T-cell (primary cell): ENCODE data around the gene OPN3. TPM values are rescaled to one million over a fixed set of nuclear protein-coding genes. Genes with fewer than 3 reads are reported as not detected.

Experiments used
- ATAC-seq, 4 experiments: fragments of 200-7000 bp in 3 of 4; fragments of 150-1000 bp in 1 of 4; cut with Tn5 transposase; replicated peaks in 1 of 4; 1 replicate in 3 of 4; 2 replicates in 1 of 4; pipeline ENCODE4 v1.10.0; 2021; ENCODE audit warnings: moderate library complexity in 3 of 4, mild to moderate bottlenecking in 2 of 4, moderate number of reproducible peaks in 1 of 4
- CTCF ChIA-PET, 2 donors: fragments of 300-600 bp; sonication (Branson Sonifier 250); formaldehyde crosslinking; loops; one replicate each; lab custom pipeline; 2022; ENCODE audit warnings: antibody characterized with exemption in 2 of 2; lab: Charles Lee
- POLR2A ChIA-PET, 2 donors: fragments of 300-600 bp; sonication (Branson Sonifier 250); formaldehyde crosslinking; loops; one replicate each; lab custom pipeline; 2022; ENCODE audit warnings: antibody characterized with exemption in 2 of 2; lab: Charles Lee
- DNase-seq, 35 experiments: peaks; one replicate each; pipeline versions ENCODE4 v3.0.0 to v3.0.0-alpha.2; 2013 to 2023
- H3K27ac ChIP-seq: one replicate; pipeline ENCODE4 v1.5.1; 2013; ENCODE audit warnings: low read length
- H3K27me3 ChIP-seq, 2 experiments: replicated peaks in 1 of 2; 1 replicate in 1 of 2; 2 replicates in 1 of 2; pipeline versions ENCODE4 v1.6.1 to v1.7.0; 2013; ENCODE audit warnings: low read length in 1 of 2, mixed read lengths in 1 of 2; ENCODE audit not compliant: control insufficient read depth in 2 of 2, insufficient read depth in 2 of 2; ENCODE audit errors: extremely low read depth in 1 of 2
- H3K36me3 ChIP-seq, 2 donors: 1 replicate in 1 of 2; 2 replicates in 1 of 2; pipeline versions ENCODE4 v1.6.1 to v1.7.0; 2013; ENCODE audit warnings: low read length in 1 of 2; ENCODE audit not compliant: control insufficient read depth in 2 of 2, insufficient read depth in 1 of 2; ENCODE audit errors: extremely low read depth in 1 of 2
- H3K4me1 ChIP-seq, 2 experiments: 1 replicate in 1 of 2; 2 replicates in 1 of 2; pipeline versions ENCODE4 v1.6.1 to v1.7.0; 2013; ENCODE audit warnings: low read length in 2 of 2, mixed read lengths in 1 of 2; ENCODE audit not compliant: insufficient read depth in 2 of 2, control insufficient read depth in 1 of 2; ENCODE audit errors: extremely low read depth in 1 of 2
- H3K4me3 ChIP-seq, 2 donors: 1 replicate in 1 of 2; 2 replicates in 1 of 2; pipeline versions ENCODE4 v1.5.1 to v1.7.0; 2013; ENCODE audit warnings: mild to moderate bottlenecking in 2 of 2, low read length in 1 of 2, moderate library complexity in 1 of 2; ENCODE audit not compliant: control insufficient read depth in 1 of 2; ENCODE audit errors: extremely low read depth in 1 of 2
- H3K9me3 ChIP-seq: 2 replicates; pipeline ENCODE4 v1.7.0; 2013
- H3K27ac Mint-ChIP-seq, 2 donors: one replicate each; pipeline ENCODE4 v1.8.0; 2020 to 2021; ENCODE audit warnings: mild to moderate bottlenecking in 2 of 2, mixed read lengths in 2 of 2
- H3K27me3 Mint-ChIP-seq, 2 donors: one replicate each; pipeline ENCODE4 v1.8.0; 2021 to 2022; ENCODE audit warnings: mixed read lengths in 2 of 2
- H3K36me3 Mint-ChIP-seq: one replicate; pipeline ENCODE4 v1.8.0; 2021; ENCODE audit warnings: mixed read lengths
- H3K4me1 Mint-ChIP-seq, 3 donors: one replicate each; pipeline ENCODE4 v1.8.0; 2020 to 2022; ENCODE audit warnings: mixed read lengths in 3 of 3, mild to moderate bottlenecking in 1 of 3
- H3K4me3 Mint-ChIP-seq, 3 donors: one replicate each; pipeline ENCODE4 v1.8.0; 2020 to 2022; ENCODE audit warnings: mild to moderate bottlenecking in 3 of 3, mixed read lengths in 3 of 3, moderate library complexity in 3 of 3
- H3K9me3 Mint-ChIP-seq, 3 donors: one replicate each; pipeline ENCODE4 v1.8.0; 2020 to 2022; ENCODE audit warnings: mixed read lengths in 3 of 3
- WGBS: methylation state at CpG from one replicate; pipeline ENCODE4 v1.1.5; 2013; ENCODE audit warnings: missing lambda C conversion rate; ENCODE audit not compliant: insufficient coverage; 5-methylcytosine and 5-hydroxymethylcytosine counted together
- total RNA-seq, 35 experiments: library from RNA in 6 of 35; stranded (reverse) in 6 of 35; fragments of 120-200 nt in 1 of 35; gene quantifications; one replicate each; pipeline versions ENCODE4 v1.2.1 to v1.2.4 and lab custom pipeline; 2013 to 2026

Gene OPN3
- total RNA-seq, 5 donors from 2014 or later (not counting 1 experiment from before 2014, with no cell fraction given), result 4.1 to 8.8 (median 7.3) TPM

DNA sequence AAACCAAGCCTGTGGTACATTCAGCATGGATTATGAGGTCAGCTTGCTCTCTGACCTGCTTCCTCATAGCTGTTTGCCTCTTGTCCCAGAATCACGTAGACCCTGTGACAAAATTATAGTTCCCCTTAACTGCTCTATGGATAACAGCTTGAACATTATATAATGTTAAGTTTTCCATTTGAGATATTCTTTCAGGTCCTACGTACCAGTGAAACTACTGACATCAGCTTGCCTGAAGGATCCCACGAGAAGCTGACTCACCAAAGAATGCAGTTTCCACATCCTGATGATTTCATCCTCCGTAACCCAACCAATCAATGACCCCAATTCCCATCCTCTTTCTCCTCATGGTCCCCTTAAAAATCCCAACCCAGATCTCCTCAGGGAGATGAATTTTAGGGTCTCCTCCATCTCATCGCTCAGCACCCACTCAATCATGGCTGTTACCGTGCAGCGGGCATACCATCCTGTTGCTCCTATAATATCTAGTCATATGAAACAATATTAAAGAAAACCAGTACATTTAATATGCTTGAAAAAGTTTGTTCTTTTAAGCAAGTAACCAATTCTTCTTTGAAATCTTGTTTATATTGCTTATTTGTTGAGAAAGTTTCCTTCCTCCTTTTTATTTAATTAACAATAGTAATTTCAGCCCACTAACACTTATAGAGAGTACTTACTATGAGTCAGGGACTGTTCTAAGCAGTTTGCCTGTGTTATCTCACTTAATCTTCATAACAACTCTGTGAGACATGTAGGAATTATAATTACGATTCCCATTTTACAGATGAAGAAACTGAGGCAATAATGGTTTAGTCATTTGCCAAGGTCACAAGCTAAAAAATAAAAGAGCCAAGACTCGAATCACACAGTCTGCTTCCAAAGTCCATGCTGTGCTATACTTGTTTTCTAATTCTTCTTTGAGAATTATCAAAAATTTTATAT lies 27.4 kb downstream of the OPN3 start:
- DNase-seq (no peak), ATAC-seq (no peak)
- WGBS, result 24% methylated on average over 2 of the region's 9 CpGs
- no peaks in the 10 kb centered on the region for H3K4me1 Mint-ChIP-seq
- H3K27me3 Mint-ChIP-seq, result no peaks in the 10 kb centered on the region
- no peaks in the 10 kb centered on the region for H3K9me3 Mint-ChIP-seq
- Histone ChIP-seq H3K9me3 (no peaks in the 10 kb centered on the region), H3K4me3 (no peak overlapping the region), H3K4me1 (peaks cover 0 to 2% of the 10 kb centered on the region in 2 experiments), H3K36me3 (no peaks in the 10 kb centered on the region), H3K27me3 (no peaks in the 10 kb centered on the region), H3K27ac (no peak overlapping the region)
- ChIA-PET POLR2A (interaction anchor here in 1 of 2 donors (0.6 kb wide), 1 partner anchor 28 kb away, joined by 3 read pairs; no protein-coding TSS in a partner anchor), CTCF (interaction anchor here (0.6 to 3.7 kb wide), 7 partner anchors 9 to 1692 kb away, joined by 3 to 65 read pairs (median 5); no protein-coding TSS in a partner anchor)
- H3K4me3 Mint-ChIP-seq, result no peak overlapping the region
- H3K27ac Mint-ChIP-seq, result no peak overlapping the region
- H3K36me3 Mint-ChIP-seq, result no peaks in the 10 kb centered on the region

DNA sequence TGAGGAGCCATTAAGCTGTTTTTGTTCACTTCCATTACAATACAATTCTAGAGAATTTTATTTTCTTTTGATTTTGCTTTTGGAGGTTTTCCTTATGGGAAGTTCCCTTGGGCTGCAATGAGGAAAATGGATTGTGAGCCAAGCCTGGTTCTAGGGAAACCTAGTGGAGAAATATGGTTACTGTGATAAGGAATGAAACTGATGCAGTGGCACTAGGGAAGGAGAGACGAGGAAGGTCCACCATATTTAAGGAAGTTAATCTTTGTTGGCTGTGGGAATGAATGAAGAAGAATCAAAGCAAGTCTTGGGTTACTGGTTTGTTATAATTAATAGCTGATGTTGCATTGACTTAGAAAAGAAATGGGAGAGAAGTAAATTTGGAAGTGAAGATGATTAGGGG lies 28.4 kb downstream of the OPN3 start:
- DNase-seq (no peak), ATAC-seq (no peak)
- no peak overlapping the region for H3K4me3 ChIP-seq
- CTCF ChIA-PET, result interaction anchor here (0.7 to 3.7 kb wide), 21 partner anchors 10 to 1779 kb away, joined by 3 to 65 read pairs (median 5); partner anchors contain the start of genes MAP1LC3C (in 2 of the 2), FH (in 1 of the 2) and KMO (in 1 of the 2)
- H3K9me3 ChIP-seq, result no peaks in the 10 kb centered on the region
- H3K27me3 ChIP-seq, result no peaks in the 10 kb centered on the region
- H3K4me1 ChIP-seq, result peaks cover 0 to 2% of the 10 kb centered on the region in 2 experiments
- POLR2A ChIA-PET, result interaction anchor here (0.6 to 1.5 kb wide), 2 partner anchors 29 to 81 kb away, joined by 3 read pairs; no protein-coding TSS in a partner anchor
- Mint-ChIP-seq H3K4me1 (no peaks in the 10 kb centered on the region), H3K36me3 (no peaks in the 10 kb centered on the region), H3K27ac (no peak overlapping the region), H3K4me3 (no peak overlapping the region), H3K27me3 (no peaks in the 10 kb centered on the region), H3K9me3 (no peaks in the 10 kb centered on the region)
- no peaks in the 10 kb centered on the region for H3K36me3 ChIP-seq
- H3K27ac ChIP-seq, result no peak overlapping the region
- 100% methylated on average over 1 of the region's 1 CpG for WGBS

DNA sequence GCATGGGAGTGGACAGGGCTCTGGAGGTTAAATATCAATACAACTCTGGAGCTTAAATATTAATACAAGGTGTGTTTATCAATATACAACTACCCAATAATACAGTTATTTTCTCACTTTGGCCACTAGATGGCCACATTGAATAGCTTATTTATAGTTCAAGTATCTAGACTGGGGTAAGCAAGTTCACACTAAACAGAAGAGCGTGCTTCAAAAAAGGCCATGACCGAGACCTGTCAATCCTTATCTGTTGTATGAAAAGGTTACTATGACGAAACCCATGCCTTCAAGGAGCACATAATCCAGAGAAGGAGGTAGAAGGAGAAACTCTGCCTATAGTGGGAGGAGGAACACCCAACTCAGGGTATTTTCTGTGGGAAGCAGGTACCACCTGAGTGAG lies 29.1 kb downstream of the OPN3 start:
- no peak overlapping the region for H3K4me3 Mint-ChIP-seq

DNA sequence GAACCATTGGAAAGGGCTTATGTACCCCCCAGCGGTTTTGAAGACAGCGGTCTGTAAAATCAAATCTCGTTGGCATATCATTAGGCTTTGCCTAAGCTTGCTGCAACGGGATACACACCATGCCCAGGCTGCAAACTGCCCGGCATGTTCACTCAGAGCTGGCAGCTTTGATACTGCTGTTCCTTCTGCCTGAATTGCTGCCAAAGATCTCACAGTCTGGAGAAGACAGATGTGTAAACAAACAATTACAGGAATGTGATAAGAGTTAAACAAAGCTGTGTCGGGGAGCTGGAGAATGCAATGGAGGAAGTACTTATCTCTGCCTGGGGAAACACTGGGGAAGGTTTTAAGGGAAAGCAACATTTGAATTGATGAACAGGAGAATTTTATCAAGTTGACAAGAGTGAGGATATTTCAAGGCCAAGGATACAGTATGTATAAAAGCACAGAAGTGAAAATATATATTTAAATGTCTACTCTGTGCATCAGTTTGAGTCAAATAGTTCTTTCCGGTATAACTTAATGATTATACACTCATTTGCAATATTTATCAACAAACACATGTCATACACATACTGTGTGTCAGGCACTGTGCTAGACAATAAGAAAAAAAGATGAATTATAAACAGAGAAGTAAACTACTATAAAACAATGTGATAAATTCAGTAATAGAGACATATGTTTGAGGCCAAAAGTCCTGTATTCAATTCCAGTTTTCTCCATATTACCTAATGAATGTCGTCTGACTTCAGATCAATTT lies 29.9 kb downstream of the OPN3 start:
- H3K27me3 Mint-ChIP-seq, result no peaks in the 10 kb centered on the region
- no peaks in the 10 kb centered on the region for H3K27me3 ChIP-seq
- ATAC-seq (no peak), DNase-seq (no peak)
- no peaks in the 10 kb centered on the region for H3K36me3 Mint-ChIP-seq
- ChIA-PET POLR2A (interaction anchor here (0.5 to 1.5 kb wide), 4 partner anchors 30 to 79 kb away, joined by 3 to 17 read pairs (median 5); no protein-coding TSS in a partner anchor), CTCF (interaction anchor here (0.5 to 3.7 kb wide), 31 partner anchors 10 to 391 kb away, joined by 3 to 65 read pairs (median 4); partner anchors contain the start of genes KMO (in 2 of the 2), MAP1LC3C (in 2 of the 2) and FH (in 1 of the 2))
- 81% methylated on average over 6 of the region's 8 CpGs for WGBS
- H3K4me1 Mint-ChIP-seq, result no peaks in the 10 kb centered on the region
- no peaks in the 10 kb centered on the region for H3K36me3 ChIP-seq
- H3K4me3 ChIP-seq, result no peak overlapping the region
- no peak overlapping the region for H3K27ac ChIP-seq
- no peaks in the 10 kb centered on the region for H3K9me3 Mint-ChIP-seq
- H3K4me1 ChIP-seq, result peaks cover 0 to 2% of the 10 kb centered on the region in 2 experiments
- no peak overlapping the region for H3K27ac Mint-ChIP-seq
- no peaks in the 10 kb centered on the region for H3K9me3 ChIP-seq
- H3K4me3 Mint-ChIP-seq, result no peak overlapping the region

More for the DNA sequence above, 29.1 kb downstream of the OPN3 start:
- Histone ChIP-seq H3K4me3 (no peak overlapping the region), H3K27me3 (no peaks in the 10 kb centered on the region), H3K36me3 (no peaks in the 10 kb centered on the region), H3K27ac (no peak overlapping the region), H3K4me1 (peaks cover 0 to 2% of the 10 kb centered on the region in 2 experiments), H3K9me3 (no peaks in the 10 kb centered on the region)
- H3K4me1 Mint-ChIP-seq, result no peaks in the 10 kb centered on the region
- no peaks in the 10 kb centered on the region for H3K9me3 Mint-ChIP-seq
- H3K36me3 Mint-ChIP-seq, result no peaks in the 10 kb centered on the region
- ATAC-seq, result peak; percentile 75 to 88 (median 78)
- no peaks in the 10 kb centered on the region for H3K27me3 Mint-ChIP-seq
- DNase-seq, result peak in 7 of 35 experiments; percentile 1 to 75 (median 8)
- WGBS, result no CpG with 5 or more reads among the region's 3 CpGs
- POLR2A ChIA-PET, result interaction anchor here (0.5 to 1.5 kb wide), 5 partner anchors 30 to 86 kb away, joined by 3 to 17 read pairs (median 5); no protein-coding TSS in a partner anchor
- no peak overlapping the region for H3K27ac Mint-ChIP-seq
- CTCF ChIA-PET, result interaction anchor here (0.5 to 3.7 kb wide), 40 partner anchors 11 to 1780 kb away, joined by 3 to 65 read pairs (median 4); partner anchors contain the start of genes KMO (in 2 of the 2), MAP1LC3C (in 2 of the 2) and FH (in 1 of the 2)

DNA sequence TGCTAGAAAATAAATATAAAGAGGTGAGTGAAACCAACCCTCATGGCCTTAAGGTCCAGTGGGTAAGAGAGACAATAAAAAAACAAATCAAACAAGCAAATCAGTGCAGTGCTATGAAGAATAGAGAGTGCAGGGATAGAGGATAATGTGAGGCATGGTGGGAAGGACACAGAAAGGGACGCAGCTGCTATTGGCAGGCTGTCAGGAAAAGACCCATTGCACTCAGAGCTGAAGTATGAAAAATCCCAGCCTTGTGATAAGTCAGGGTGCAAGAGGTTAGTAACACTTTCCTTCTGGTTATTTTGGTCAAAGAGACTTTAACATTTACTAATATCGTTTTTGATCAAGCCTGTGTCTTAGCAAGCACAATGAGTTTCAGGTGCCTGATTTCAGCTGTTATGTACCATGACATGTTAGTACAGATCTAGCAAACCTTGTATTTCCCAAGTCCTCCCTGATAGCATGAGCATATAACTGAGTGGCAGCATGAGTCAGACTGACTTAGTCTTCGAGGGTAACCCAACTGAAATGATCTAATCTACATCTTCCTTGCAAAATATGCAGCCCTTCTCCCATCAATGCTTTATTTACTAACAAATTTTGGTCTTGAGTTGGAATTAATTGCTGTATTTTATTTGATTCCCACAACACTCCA lies 31.7 kb downstream of the OPN3 start:
- ATAC-seq, result no peak
- H3K27ac ChIP-seq, result no peak overlapping the region
- Mint-ChIP-seq H3K36me3 (peaks cover 4% of the 10 kb centered on the region), H3K27me3 (no peaks in the 10 kb centered on the region), H3K9me3 (no peaks in the 10 kb centered on the region), H3K4me3 (no peak overlapping the region), H3K4me1 (no peaks in the 10 kb centered on the region), H3K27ac (no peak overlapping the region)
- no peak overlapping the region for H3K4me3 ChIP-seq
- CTCF ChIA-PET, result interaction anchor here in 1 of 2 donors (0.6 kb wide), 1 partner anchor 378 kb away, joined by 3 read pairs; no protein-coding TSS in a partner anchor
- no peaks in the 10 kb centered on the region for H3K27me3 ChIP-seq
- 44% methylated on average over 1 of the region's 3 CpGs for WGBS
- peaks cover 0 to 2% of the 10 kb centered on the region in 2 experiments for H3K4me1 ChIP-seq
- no peaks in the 10 kb centered on the region for H3K9me3 ChIP-seq
- POLR2A ChIA-PET, result no interaction called here
- H3K36me3 ChIP-seq, result no peaks in the 10 kb centered on the region
- no peak for DNase-seq
